Ovary (tissue), 9 donors: ENCODE measurements around the gene OLA1. TPM values are rescaled to one million over a fixed set of nuclear protein-coding genes. Genes with fewer than 3 reads are reported as not detected.

ENCODE experiments used
- DNase-seq, 5 donors: peaks; one replicate each; pipeline ENCODE4 v3.0.0-alpha.2; 2019 to 2020
- H3K27ac ChIP-seq, 2 donors: fragments of 200-600 bp; one replicate each; pipeline versions ENCODE4 v1.5.1 to v1.8.0; 2019 to 2022
- H3K27me3 ChIP-seq: fragments of 200-600 bp; one replicate; pipeline ENCODE4 v1.8.0; 2022
- H3K36me3 ChIP-seq: fragments of 200-600 bp; sonication (generic); one replicate; pipeline ENCODE4 v1.5.1; 2019
- H3K4me1 ChIP-seq: one replicate; pipeline ENCODE4 v1.8.1; 2013; ENCODE audit warnings: mild to moderate bottlenecking, moderate library complexity; ENCODE audit not compliant: insufficient read depth
- H3K4me3 ChIP-seq: fragments of 200-600 bp; sonication (generic); one replicate; pipeline ENCODE4 v1.5.1; 2017
- H3K9me3 ChIP-seq, 2 donors: fragments of 200-600 bp in 1 of 2; sonication (generic) in 1 of 2; one replicate each; pipeline versions ENCODE4 v1.5.1 to v1.8.1; 2013 to 2019; ENCODE audit warnings: mild to moderate bottlenecking in 1 of 2, moderate library complexity in 1 of 2
- CTCF ChIP-seq, 3 donors: fragments of 450-650 bp in 2 of 3; fragments of 200-600 bp in 1 of 3; IDR thresholded peaks; one replicate each; pipeline versions ENCODE4 v1.5.1 to v1.8.0; 2016 to 2022; ENCODE audit warnings: antibody characterized with exemption in 3 of 3, mild to moderate bottlenecking in 1 of 3
- EP300 ChIP-seq: sonication (generic); formaldehyde crosslinking; IDR thresholded peaks from one replicate; pipeline ENCODE4 v1.6.1; 2017; ENCODE audit warnings: antibody characterized with exemption
- POLR2A ChIP-seq: fragments of 450-650 bp; IDR thresholded peaks from one replicate; pipeline ENCODE4 v1.6.1; 2017; ENCODE audit warnings: antibody characterized with exemption, mild to moderate bottlenecking, moderate library complexity
- WGBS, 3 donors: extraction: QIAGEN DNeasy Blood & Tissue Kit in 1 of 3; methylation state at CpG; one replicate each; pipeline versions ENCODE4 v1.1.5 to v1.1.7; 2013 to 2017; 5-methylcytosine and 5-hydroxymethylcytosine counted together
- intact Hi-C, 4 donors: fragments of 100-400 bp; cut with DNase I; formaldehyde crosslinking; loops; one replicate each; pipeline versions ENCODE4 v1.11.0 to v1.15.1; 2022 to 2023
- polyA plus RNA-seq, 2 donors: library from polyadenylated mRNA; stranded (reverse); fragments of 200-250 nt in 1 of 2; fragments of 350-450 nt in 1 of 2; fragmentation: Illumina TruSeq in 1 of 2; extraction: RNeasy Lipid Tissue Mini Kit (QIAGEN cat#74804) in 1 of 2; gene quantifications; one replicate each; pipeline ENCODE4 v1.2.3, GENCODE V29; 2013 to 2014
- total RNA-seq, 7 donors: library from RNA; depleted of rRNA in 2 of 7; stranded (reverse); fragments of >200 nt in 2 of 7; fragmentation: NEBNext Ultra II Directional in 3 of 7; extraction: Animal tissue kit (Norgen Biotek cat#: 25700) in 3 of 7; gene quantifications; one replicate each; pipeline versions ENCODE4 v1.1.0 to v1.2.4, GENCODE V29; 2016 to 2023
- donor health status: DM: no; HTN: no; CAD: no; lungs with moderate emphysema.
- donor health status: DM: no; HTN: no; CAD: no.
- donor health status: Bipolar disorder and iron deficiency.
- donor health status: DM: yes; HTN: yes; CAD: no.
- donor health status: DM: no; HTN: no; CAD: no.
- donor health status: DM: yes; HTN: yes; CAD: no.

Gene OLA1
- total and polyA plus RNA-seq, 9 donors: 25.6 to 127 (median 45.2) TPM

GRCh38 chr2:174172802-174173355 is 75.5 kb downstream of the OLA1 start:
- H3K27ac ChIP-seq: no peak overlapping the region
- H3K4me1 ChIP-seq: no peaks in the 10 kb centered on the region
- H3K27me3 ChIP-seq: no peaks in the 10 kb centered on the region
- WGBS, 3 donors: 76 to 90% (median 88%) methylated on average over 5 of the region's 5 CpGs
- H3K9me3 ChIP-seq: peaks cover 0 to 3% of the 10 kb centered on the region in 2 donors
- no peaks in the 10 kb centered on the region for H3K36me3 ChIP-seq
- TF ChIP-seq POLR2A (no peak), EP300 (no peak), CTCF (IDR thresholded peaks at IDR 0.05) (no peak)
- intact Hi-C loops: no loop called here
- no peak for DNase-seq
- H3K4me3 ChIP-seq: no peak overlapping the region

- TF ChIP-seq POLR2A (no peak), EP300 (no peak), CTCF (IDR thresholded peaks at IDR 0.05) (no peak)
- no peak overlapping the region for H3K4me3 ChIP-seq
- H3K36me3 ChIP-seq: no peaks in the 10 kb centered on the region
- peaks cover 0 to 3% of the 10 kb centered on the region in 2 donors for H3K9me3 ChIP-seq
- no peak overlapping the region for H3K27ac ChIP-seq
- intact Hi-C loops: no loop called here
- DNase-seq: no peak
- no peaks in the 10 kb centered on the region for H3K27me3 ChIP-seq
- no peaks in the 10 kb centered on the region for H3K4me1 ChIP-seq
- 92 to 96% (median 95%) methylated on average over 23 of the region's 23 CpGs for WGBS, 3 donors
These were observed 76.5 kb downstream of the OLA1 start for GRCh38 chr2:174171686-174172445.

GRCh38 chr2:174169372-174169771 is 79.0 kb downstream of the OLA1 start:
- H3K9me3 ChIP-seq: peaks cover 0 to 3% of the 10 kb centered on the region in 2 donors
- no peaks in the 10 kb centered on the region for H3K36me3 ChIP-seq
- 94 to 98% (median 95%) methylated on average over 3 of the region's 3 CpGs for WGBS, 3 donors
- intact Hi-C loops: no loop called here
- no peaks in the 10 kb centered on the region for H3K27me3 ChIP-seq
- no peaks in the 10 kb centered on the region for H3K4me1 ChIP-seq
- no peak overlapping the region for H3K4me3 ChIP-seq
- TF ChIP-seq EP300: no peak
- TF ChIP-seq CTCF (IDR thresholded peaks at IDR 0.05): no peak
- H3K27ac ChIP-seq: no peak overlapping the region
- no peak for DNase-seq

DNA sequence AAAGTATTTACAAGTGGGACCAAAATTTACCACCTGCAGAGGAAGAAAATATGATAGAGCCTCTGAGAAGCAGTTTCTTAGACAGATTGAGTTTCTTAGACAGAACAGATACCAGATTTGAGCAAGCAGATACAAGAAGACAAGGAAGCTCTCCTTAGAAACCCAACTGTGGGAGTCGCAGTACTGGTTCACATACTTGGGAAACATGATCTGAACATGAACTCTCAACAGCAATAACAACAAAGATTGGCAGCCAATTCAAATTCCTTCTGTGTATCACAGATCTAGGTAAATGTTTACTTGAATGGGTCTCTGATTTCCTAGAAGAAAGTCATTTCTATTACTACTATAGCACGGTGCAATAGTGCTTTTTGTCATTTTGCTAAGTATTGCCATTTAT is 82.1 kb downstream of the OLA1 start:
- TF ChIP-seq POLR2A (no peak), CTCF (IDR thresholded peaks at IDR 0.05) (no peak), EP300 (no peak)
- no peaks in the 10 kb centered on the region for H3K27me3 ChIP-seq
- H3K4me1 ChIP-seq: no peaks in the 10 kb centered on the region
- H3K36me3 ChIP-seq: no peaks in the 10 kb centered on the region
- H3K9me3 ChIP-seq: peaks cover 0 to 3% of the 10 kb centered on the region in 2 donors
- no peak for DNase-seq
- H3K4me3 ChIP-seq: no peak overlapping the region
- no peak overlapping the region for H3K27ac ChIP-seq
- WGBS, 3 donors: 49 to 82% (median 71%) methylated on average over 2 of the region's 2 CpGs
- intact Hi-C loops: no loop called here
